Activated CD4-positive, alpha-beta T cell treated with anti-CD3 and anti-CD28 coated beads for 36 hours (primary cell): ENCODE data around the gene NLRP5. TPM values are rescaled to one million over a fixed set of nuclear protein-coding genes. Genes with fewer than 3 reads are reported as not detected.
"Not testable (repeated sequence)": the region's sequence is repeated elsewhere in the genome, so short reads cannot be mapped to it uniquely, and the experiment has no call there.

ENCODE experiments used
- ATAC-seq: fragments of 200-7000 bp; cut with Tn5 transposase; one replicate; pipeline ENCODE4 v1.10.0; 2021; ENCODE audit warnings: mild to moderate bottlenecking, moderate library complexity
- CTCF ChIA-PET: fragments of 350-600 bp; sonication (Branson Sonifier 250); formaldehyde crosslinking; loops from one replicate; lab custom pipeline; 2021; ENCODE audit warnings: antibody characterized with exemption; lab: Charles Lee
- POLR2A ChIA-PET: fragments of 350-600 bp; sonication (Branson Sonifier 250); formaldehyde crosslinking; loops from one replicate; lab custom pipeline; 2021; ENCODE audit warnings: antibody characterized with exemption, inconsistent platforms; lab: Charles Lee
- DNase-seq: peaks from one replicate; pipeline ENCODE4 v3.0.0-alpha.2; 2020
- H3K27ac Mint-ChIP-seq: one replicate; pipeline ENCODE4 v1.8.0; 2021; ENCODE audit warnings: mixed read lengths
- H3K27me3 Mint-ChIP-seq: one replicate; pipeline ENCODE4 v1.8.0; 2021; ENCODE audit warnings: mixed read lengths
- H3K36me3 Mint-ChIP-seq: one replicate; pipeline ENCODE4 v1.8.0; 2021; ENCODE audit warnings: low read depth, mixed read lengths
- H3K4me1 Mint-ChIP-seq: one replicate; pipeline ENCODE4 v1.8.0; 2021; ENCODE audit warnings: mixed read lengths
- H3K4me3 Mint-ChIP-seq: one replicate; pipeline ENCODE4 v1.8.0; 2021; ENCODE audit warnings: mild to moderate bottlenecking, moderate library complexity, mixed read lengths
- H3K9me3 Mint-ChIP-seq: one replicate; pipeline ENCODE4 v1.8.0; 2021; ENCODE audit warnings: low read depth, mixed read lengths
- intact Hi-C, 2 experiments: fragments of 100-400 bp; cut with DNase I in 1 of 2; cut with micrococcal nuclease in 1 of 2; formaldehyde crosslinking; loops; one replicate each; pipeline versions ENCODE4 v1.14.2 to v1.15.1; 2022 to 2024; cut with DNase I, micrococcal nuclease
- total RNA-seq, 2 experiments: library from RNA; stranded (reverse); gene quantifications; one replicate each; pipeline ENCODE4 v1.2.3, GENCODE V29; 2021

NLRP5 gene
- total RNA-seq, 2 experiments from 2014 or later, result not detected

- Mint-ChIP-seq H3K9me3 (no peaks in the 10 kb centered on the region), H3K36me3 (peaks cover 24% of the 10 kb centered on the region), H3K4me3 (no peak overlapping the region), H3K27me3 (no peaks in the 10 kb centered on the region), H3K4me1 (peaks cover 2% of the 10 kb centered on the region), H3K27ac (no peak overlapping the region)
- ChIA-PET POLR2A (no interaction called here), CTCF (no interaction called here)
- intact Hi-C loops, result no loop called here
- DNase-seq, result no peak
- no peak for ATAC-seq
These were observed 113.3 kb downstream of the NLRP5 start for GRCh38 chr19:56099638-56100539.

GRCh38 chr19:56101095-56101494, 114.5 kb downstream of the NLRP5 start:
- no peak overlapping the region for H3K4me3 Mint-ChIP-seq
- ATAC-seq (no peak), DNase-seq (no peak)
- ChIA-PET POLR2A (interaction anchor here (0.6 kb wide), 1 partner anchor 13 kb away, joined by 3 read pairs; no protein-coding TSS in a partner anchor), CTCF (interaction anchor here (1.5 kb wide), 1 partner anchor 20 kb away, joined by 5 read pairs; no protein-coding TSS in a partner anchor)
- H3K9me3 Mint-ChIP-seq, result no peaks in the 10 kb centered on the region
- intact Hi-C loops, result no loop called here
- H3K27ac Mint-ChIP-seq, result no peak overlapping the region
- no peaks in the 10 kb centered on the region for H3K27me3 Mint-ChIP-seq
- H3K4me1 Mint-ChIP-seq, result peaks cover 11% of the 10 kb centered on the region
- H3K36me3 Mint-ChIP-seq, result peaks cover 22% of the 10 kb centered on the region

GRCh38 chr19:56101746-56102535, 115.4 kb downstream of the NLRP5 start:
- Mint-ChIP-seq H3K36me3 (peaks cover 23% of the 10 kb centered on the region), H3K4me3 (no peak overlapping the region), H3K27me3 (no peaks in the 10 kb centered on the region), H3K4me1 (peaks cover 19% of the 10 kb centered on the region), H3K9me3 (no peaks in the 10 kb centered on the region), H3K27ac (no peak overlapping the region)
- intact Hi-C loops, result no loop called here
- ATAC-seq (no peak), DNase-seq (no peak)
- ChIA-PET CTCF (interaction anchor here (1.5 kb wide), 1 partner anchor 21 kb away, joined by 5 read pairs; no protein-coding TSS in a partner anchor), POLR2A (interaction anchor here (0.6 kb wide), 1 partner anchor 12 kb away, joined by 3 read pairs; no protein-coding TSS in a partner anchor)

GRCh38 chr19:56103027-56103614, 116.5 kb downstream of the NLRP5 start:
- H3K27ac Mint-ChIP-seq, result no peak overlapping the region
- H3K27me3 Mint-ChIP-seq, result no peaks in the 10 kb centered on the region
- intact Hi-C loops, result no loop called here
- DNase-seq (no peak), ATAC-seq (no peak)
- CTCF ChIA-PET, result no interaction called here
- POLR2A ChIA-PET, result no interaction called here
- H3K4me3 Mint-ChIP-seq, result no peak overlapping the region
- H3K36me3 Mint-ChIP-seq, result peaks cover 24% of the 10 kb centered on the region
- peaks cover 24% of the 10 kb centered on the region for H3K4me1 Mint-ChIP-seq
- H3K9me3 Mint-ChIP-seq, result no peaks in the 10 kb centered on the region

- H3K9me3 Mint-ChIP-seq, result no peaks in the 10 kb centered on the region
- peaks cover 21% of the 10 kb centered on the region for H3K36me3 Mint-ChIP-seq
- ATAC-seq (no peak), DNase-seq (no peak)
- intact Hi-C loops, result no loop called here
- peaks cover 27% of the 10 kb centered on the region for H3K4me1 Mint-ChIP-seq
- no peak overlapping the region for H3K4me3 Mint-ChIP-seq
- no peak overlapping the region for H3K27ac Mint-ChIP-seq
- H3K27me3 Mint-ChIP-seq, result no peaks in the 10 kb centered on the region
- ChIA-PET CTCF (interaction anchor here (1.0 to 2.3 kb wide), 3 partner anchors 24 to 148 kb away, joined by 4 to 10 read pairs (median 8); no protein-coding TSS in a partner anchor), POLR2A (no interaction called here)
These were observed 117.8 kb downstream of the NLRP5 start for GRCh38 chr19:56104423-56104822.

- CTCF ChIA-PET, result interaction anchor here (0.5 to 2.3 kb wide), 7 partner anchors 20 to 211 kb away, joined by 3 to 10 read pairs (median 3); no protein-coding TSS in a partner anchor
- POLR2A ChIA-PET, result interaction anchor here (0.5 kb wide), 1 partner anchor 72 kb away, joined by 3 read pairs; no protein-coding TSS in a partner anchor
- H3K27me3 Mint-ChIP-seq, result no peaks in the 10 kb centered on the region
- H3K9me3 Mint-ChIP-seq, result no peaks in the 10 kb centered on the region
- ATAC-seq (peak; percentile 82), DNase-seq (peak; percentile 74)
- peak overlapping the region; percentile 25 for H3K27ac Mint-ChIP-seq
- H3K4me3 Mint-ChIP-seq, result no peak overlapping the region
- intact Hi-C loops, result loop anchor here (1.0 kb wide), 1 partner anchor 67 kb away; no protein-coding TSS in a partner anchor
- peaks cover 17% of the 10 kb centered on the region for H3K36me3 Mint-ChIP-seq
- H3K4me1 Mint-ChIP-seq, result peaks cover 27% of the 10 kb centered on the region
These were observed 118.6 kb downstream of the NLRP5 start for GRCh38 chr19:56105090-56105701.

- intact Hi-C loops, result loop anchor here (1.0 kb wide), 1 partner anchor 66 kb away; no protein-coding TSS in a partner anchor
- POLR2A ChIA-PET, H3K27me3 Mint-ChIP-seq, H3K4me3 Mint-ChIP-seq, H3K9me3 Mint-ChIP-seq, DNase-seq, ATAC-seq, H3K27ac Mint-ChIP-seq: not testable (repeated sequence)
- CTCF ChIA-PET, result interaction anchor here (0.6 to 2.3 kb wide), 4 partner anchors 21 to 210 kb away, joined by 3 to 10 read pairs (median 3); no protein-coding TSS in a partner anchor
- Mint-ChIP-seq H3K36me3 (peaks cover 17% of the 10 kb centered on the region), H3K4me1 (peaks cover 32% of the 10 kb centered on the region)
These were observed 119.3 kb downstream of the NLRP5 start for GRCh38 chr19:56105831-56106396.

- Mint-ChIP-seq H3K27me3 (no peaks in the 10 kb centered on the region), H3K27ac (no peak overlapping the region), H3K4me3 (no peak overlapping the region), H3K4me1 (peaks cover 33% of the 10 kb centered on the region), H3K9me3 (no peaks in the 10 kb centered on the region), H3K36me3 (peaks cover 16% of the 10 kb centered on the region)
- ATAC-seq, result no peak
- no peak for DNase-seq
- intact Hi-C loops, result no loop called here
- ChIA-PET CTCF (interaction anchor here (0.6 to 2.3 kb wide), 2 partner anchors 65 to 146 kb away, joined by 3 to 10 read pairs; no protein-coding TSS in a partner anchor), POLR2A (no interaction called here)
These were observed 119.8 kb downstream of the NLRP5 start for GRCh38 chr19:56106397-56106849.

GRCh38 chr19:56106993-56107392, 120.4 kb downstream of the NLRP5 start:
- DNase-seq, result no peak
- intact Hi-C loops, result no loop called here
- no peaks in the 10 kb centered on the region for H3K9me3 Mint-ChIP-seq
- H3K36me3 Mint-ChIP-seq, result peaks cover 13% of the 10 kb centered on the region
- H3K4me3 Mint-ChIP-seq, result no peak overlapping the region
- no peak for ATAC-seq
- H3K27me3 Mint-ChIP-seq, result no peaks in the 10 kb centered on the region
- ChIA-PET POLR2A (no interaction called here), CTCF (no interaction called here)
- H3K4me1 Mint-ChIP-seq, result peaks cover 37% of the 10 kb centered on the region
- H3K27ac Mint-ChIP-seq, result no peak overlapping the region

GRCh38 chr19:56107626-56108351, 121.2 kb downstream of the NLRP5 start:
- POLR2A ChIA-PET, result interaction anchor here (0.6 kb wide), 1 partner anchor 163 kb away, joined by 4 read pairs; no protein-coding TSS in a partner anchor
- intact Hi-C loops, result no loop called here
- no peaks in the 10 kb centered on the region for H3K9me3 Mint-ChIP-seq
- peaks cover 44% of the 10 kb centered on the region for H3K4me1 Mint-ChIP-seq
- CTCF ChIA-PET, result no interaction called here
- no peak overlapping the region for H3K27ac Mint-ChIP-seq
- no peak for DNase-seq
- H3K36me3 Mint-ChIP-seq, result peaks cover 10% of the 10 kb centered on the region
- H3K27me3 Mint-ChIP-seq, result no peaks in the 10 kb centered on the region
- no peak overlapping the region for H3K4me3 Mint-ChIP-seq
- ATAC-seq, result no peak
